K562 (cell line): Measurements from ENCODE around the gene DHX40. TPM values are rescaled to one million over a fixed set of nuclear protein-coding genes. Genes with fewer than 3 reads are reported as not detected.

Experiments used
- ATAC-seq: fragments of 200-7000 bp; cut with Tn5 transposase; 3 replicates; pipeline ENCODE4 v1.9.1; 2020; ENCODE audit warnings: moderate library complexity
- BruUV-seq: library from RNA; stranded (reverse); fragments of 400-500 nt; replicated peaks from 2 replicates; lab custom pipeline; 2021; lab: Mats Ljungman, UMichigan
- CTCF ChIA-PET: fragments of 300-600 bp; formaldehyde crosslinking; extraction: SDS; loops from one replicate; lab custom pipeline; 2021; ENCODE audit warnings: low intra/inter-chr PET ratio; lab: Yijun Ruan, JAX
- POLR2A ChIA-PET: fragments of 300-600, 350-650 bp; sonication (Branson Sonifier 250); formaldehyde crosslinking; extraction: SDS; loops from one replicate; lab custom pipeline; 2021; ENCODE audit warnings: antibody characterized with exemption, inconsistent platforms; lab: Yijun Ruan, JAX
- DNase-seq, 4 experiments: peaks; one replicate each; pipeline versions ENCODE4 v3.0.0 to v3.0.0-alpha.2; 2011 to 2018; ENCODE audit warnings: low spot score in 3 of 4, mixed read lengths in 3 of 4; ENCODE audit errors: extremely low read depth in 1 of 4
- FAIRE-seq: peaks from 2 replicates; lab custom pipeline; 2011; peaks lifted over from hg19 to GRCh38; lab: Jason Lieb, UNC
- H2AFZ ChIP-seq: 2 replicates; pipeline ENCODE4 v1.6.0; 2011; ENCODE audit warnings: low read depth, low read length, control low read depth, inconsistent platforms
- H3K27ac ChIP-seq: fragments of 200-600 bp; 3 replicates; pipeline ENCODE4 v1.8.0; 2011; ENCODE audit warnings: low read depth, mild to moderate bottlenecking, control low read depth, inconsistent platforms, low read length, moderate library complexity, mixed read lengths; ENCODE audit errors: extremely low read depth
- H3K27me3 ChIP-seq, 2 experiments: fragments of 300-600 bp in 1 of 2; 2 replicates in 1 of 2; 3 replicates in 1 of 2; pipeline versions ENCODE4 v1.6.0 to v1.8.0; 2011; ENCODE audit warnings: inconsistent platforms in 2 of 2, low read length in 2 of 2, mild to moderate bottlenecking in 1 of 2, mixed read lengths in 1 of 2, moderate library complexity in 1 of 2; ENCODE audit not compliant: control insufficient read depth in 2 of 2, insufficient read depth in 2 of 2
- H3K36me3 ChIP-seq: fragments of 300-600 bp; 3 replicates; pipeline ENCODE4 v1.8.0; 2011; ENCODE audit warnings: mild to moderate bottlenecking, low read length, inconsistent platforms; ENCODE audit not compliant: control insufficient read depth, insufficient read depth
- H3K4me1 ChIP-seq, 2 experiments: fragments of 200-600 bp in 1 of 2; replicated peaks in 1 of 2; 2 replicates in 1 of 2; 3 replicates in 1 of 2; pipeline versions ENCODE4 v1.5.1 to v1.8.0; 2011; ENCODE audit warnings: inconsistent platforms in 2 of 2, low read length in 2 of 2, mild to moderate bottlenecking in 1 of 2, mixed read lengths in 1 of 2, moderate library complexity in 1 of 2; ENCODE audit not compliant: control insufficient read depth in 2 of 2, insufficient read depth in 2 of 2
- H3K4me2 ChIP-seq: 2 replicates; pipeline ENCODE4 v1.6.1; 2011; ENCODE audit warnings: low read length, control low read depth, inconsistent platforms, mixed read lengths; ENCODE audit not compliant: insufficient read depth
- H3K4me3 ChIP-seq: fragments of 200-600 bp; sonication (generic), shearing (Covaris generic); 2 replicates; pipeline ENCODE4 v1.5.1; 2016; ENCODE audit warnings: control low read depth, inconsistent platforms
- H3K79me2 ChIP-seq: fragments of 200-600 bp; 3 replicates; pipeline ENCODE4 v1.8.0; 2011; ENCODE audit warnings: low read length, inconsistent platforms; ENCODE audit not compliant: control insufficient read depth, insufficient read depth
- H3K9ac ChIP-seq, 2 experiments: 2 replicates each; pipeline versions ENCODE4 v1.6.0 to v1.6.1; 2011; ENCODE audit warnings: low read depth in 2 of 2, low read length in 2 of 2, control low read depth in 1 of 2, inconsistent platforms in 1 of 2, mild to moderate bottlenecking in 1 of 2, mixed read lengths in 1 of 2; ENCODE audit not compliant: insufficient read depth in 1 of 2
- H3K9me1 ChIP-seq: one replicate; pipeline ENCODE4 v1.6.0; 2011; ENCODE audit warnings: inconsistent platforms, mild to moderate bottlenecking, low read length, moderate library complexity; ENCODE audit not compliant: control insufficient read depth, insufficient read depth
- H3K9me3 ChIP-seq: replicated peaks from 2 replicates; pipeline ENCODE4 v1.5.1; 2011; ENCODE audit warnings: low read depth, low read length, inconsistent platforms; ENCODE audit not compliant: control insufficient read depth, insufficient read depth
- H4K20me1 ChIP-seq: replicated peaks from 2 replicates; pipeline ENCODE4 v1.6.1; 2011; ENCODE audit warnings: low read length, inconsistent platforms, mixed read lengths; ENCODE audit not compliant: control insufficient read depth, insufficient read depth
- CBFA2T3 ChIP-seq: fragments of 450-650 bp; IDR thresholded peaks from 2 replicates; pipeline ENCODE4 v1.6.1; 2017
- CEBPB ChIP-seq: fragments of 450-650 bp; IDR thresholded peaks from 2 replicates; pipeline ENCODE4 v1.6.1; 2016; ENCODE audit warnings: missing genetic modification characterization, missing compliant biosample characterization
- MEIS2 ChIP-seq: fragments of 450-650 bp; IDR thresholded peaks from 2 replicates; pipeline ENCODE4 v1.6.1; 2014; ENCODE audit warnings: mild to moderate bottlenecking; ENCODE audit not compliant: partially characterized antibody
- PKNOX1 ChIP-seq: fragments of 450-650 bp; IDR thresholded peaks from 2 replicates; pipeline ENCODE4 v1.6.1; 2016
- SLC30A9 ChIP-seq: fragments of 250-450 bp; sonication (Bioruptor Pico); IDR thresholded peaks from 2 replicates; pipeline ENCODE4 v1.8.0; 2022; ENCODE audit warnings: mild to moderate bottlenecking, moderate library complexity
- TEAD1 ChIP-seq, 2 experiments: fragments of 450-650 bp in 1 of 2; sonication (generic) in 1 of 2; formaldehyde crosslinking; IDR thresholded peaks; 2 replicates each; pipeline versions ENCODE4 v1.4.0 to v1.8.0; 2020 to 2022; ENCODE audit warnings: mild to moderate bottlenecking in 2 of 2, missing genetic modification reagents in 1 of 2
- U2AF1 ChIP-seq: fragments of 200-400 bp; formaldehyde crosslinking; optimal IDR thresholded peaks from 2 replicates; pipeline ENCODE3; 2017; ENCODE audit warnings: mild to moderate bottlenecking, low read depth, low read length, moderate library complexity
- ZNF197 ChIP-seq: fragments of 200-800 bp; sonication (Bioruptor generic); IDR thresholded peaks from 2 replicates; pipeline ENCODE4 v1.6.1; 2016; ENCODE audit warnings: low read depth, missing genetic modification characterization, missing compliant biosample characterization
- ZNF24 ChIP-seq: fragments of 450-650 bp; IDR thresholded peaks from 2 replicates; pipeline ENCODE4 v1.6.1; 2016
- WGBS: fragments of 100-300 bp; shearing (Covaris generic); methylation state at CpG from one replicate; pipeline ENCODE4 v1.1.6; 2016; ENCODE audit warnings: low coverage, mixed read lengths; ENCODE audit not compliant: insufficient coverage; ENCODE audit errors: missing lambda C conversion rate; 5-methylcytosine and 5-hydroxymethylcytosine counted together
- in situ Hi-C: fragments of 300-500 bp; cut with MboI; formaldehyde crosslinking; loops from 4 replicates; pipeline ENCODE4 v1.15.0; 2018; ENCODE audit warnings: inconsistent platforms, mixed read lengths
- intact Hi-C: fragments of 100-400 bp; cut with micrococcal nuclease; formaldehyde crosslinking; loops from 2 replicates; pipeline ENCODE4 v1.14.2; 2022
- polyA plus RNA-seq, 8 experiments: library from polyadenylated mRNA; depleted of rRNA in 4 of 8; stranded (reverse) in 5 of 8; unstranded in 3 of 8; fragments of >200 nt; fragmentation: Nextera tagmentation in 2 of 8; fragmentation: Illumina TruSeq in 1 of 8; extraction: Ambion mirVana in 2 of 8; extraction: Trizol in 1 of 8; gene quantifications; 2 replicates each; pipeline versions ENCODE4 v1.2.1 to v1.2.3, GENCODE V29; 2011 to 2014; ENCODE audit warnings: inconsistent platforms in 1 of 8, missing spikeins in 1 of 8
- total RNA-seq, 7 experiments: library from RNA; depleted of rRNA in 6 of 7; stranded (reverse); fragments of >200 nt in 6 of 7; fragmentation: Illumina TruSeq in 2 of 7; extraction: Trizol in 2 of 7; gene quantifications; 2 replicates each; pipeline versions ENCODE4 v1.2.1 to v1.2.3, GENCODE V29; 2011 to 2021; ENCODE audit warnings: low replicate concordance in 1 of 7
- TF ChIP-seq, protein P1 (sequence below), 2 experiments: fragments of 450-650 bp; formaldehyde crosslinking in 1 of 2; IDR thresholded peaks; 2 replicates each; pipeline versions ENCODE4 v1.4.0 to v1.6.1; 2014 to 2020; ENCODE audit warnings: mild to moderate bottlenecking in 2 of 2, borderline replicate concordance in 1 of 2, low read depth in 1 of 2

Gene DHX40
- total and polyA plus RNA-seq, 9 of the 15 experiments (the other 6 are each of a cell fraction or from before 2014, with no cell fraction given), result 7.2 to 38.6 (median 18.7) TPM

DNA sequence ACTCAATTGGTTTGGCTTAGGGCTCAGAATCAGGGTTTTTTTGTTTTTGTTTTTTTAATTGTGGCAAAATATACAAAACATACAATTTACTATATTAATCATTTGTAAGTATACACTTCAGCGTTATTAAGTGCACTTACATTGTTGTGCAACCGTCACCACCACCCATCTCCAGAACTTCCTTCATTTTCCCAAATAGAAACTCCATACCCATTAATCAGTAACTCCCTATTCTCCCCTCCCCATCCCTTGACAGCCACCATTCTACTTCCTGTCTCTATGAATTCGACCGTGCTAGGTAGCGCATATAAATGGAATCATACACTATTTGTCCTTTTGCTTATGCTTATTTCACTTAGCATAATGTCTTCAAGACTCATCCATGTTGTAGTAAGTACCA lies 45.2 kb upstream of the DHX40 start:
- H3K9me1 ChIP-seq, result no peaks in the 10 kb centered on the region
- DNase-seq, result no peak
- 0 out of 2 replicates have a peak overlapping the region, but pooled peaks have one; percentile 17 for H2AFZ ChIP-seq
- no peak overlapping the region for H3K4me3 ChIP-seq
- FAIRE-seq, result no peak
- TF ChIP-seq MEIS2 (peak; percentile 17), SLC30A9 (CRISPR knock-in tag) (no peak), PKNOX1 (peak; percentile 54; the same call in 1 of the 2 replicates), TEAD1 (CRISPR knock-in tag; IDR thresholded peaks at IDR 0.05) (no peak), CEBPB (tag) (peak; percentile 42; the same call in 1 of the 2 replicates), CBFA2T3 (no peak), ZNF197 (CRISPR knock-in tag) (no peak), U2AF1 (no peak), ZNF24 (no peak)
- TF ChIP-seq, protein P1, sequence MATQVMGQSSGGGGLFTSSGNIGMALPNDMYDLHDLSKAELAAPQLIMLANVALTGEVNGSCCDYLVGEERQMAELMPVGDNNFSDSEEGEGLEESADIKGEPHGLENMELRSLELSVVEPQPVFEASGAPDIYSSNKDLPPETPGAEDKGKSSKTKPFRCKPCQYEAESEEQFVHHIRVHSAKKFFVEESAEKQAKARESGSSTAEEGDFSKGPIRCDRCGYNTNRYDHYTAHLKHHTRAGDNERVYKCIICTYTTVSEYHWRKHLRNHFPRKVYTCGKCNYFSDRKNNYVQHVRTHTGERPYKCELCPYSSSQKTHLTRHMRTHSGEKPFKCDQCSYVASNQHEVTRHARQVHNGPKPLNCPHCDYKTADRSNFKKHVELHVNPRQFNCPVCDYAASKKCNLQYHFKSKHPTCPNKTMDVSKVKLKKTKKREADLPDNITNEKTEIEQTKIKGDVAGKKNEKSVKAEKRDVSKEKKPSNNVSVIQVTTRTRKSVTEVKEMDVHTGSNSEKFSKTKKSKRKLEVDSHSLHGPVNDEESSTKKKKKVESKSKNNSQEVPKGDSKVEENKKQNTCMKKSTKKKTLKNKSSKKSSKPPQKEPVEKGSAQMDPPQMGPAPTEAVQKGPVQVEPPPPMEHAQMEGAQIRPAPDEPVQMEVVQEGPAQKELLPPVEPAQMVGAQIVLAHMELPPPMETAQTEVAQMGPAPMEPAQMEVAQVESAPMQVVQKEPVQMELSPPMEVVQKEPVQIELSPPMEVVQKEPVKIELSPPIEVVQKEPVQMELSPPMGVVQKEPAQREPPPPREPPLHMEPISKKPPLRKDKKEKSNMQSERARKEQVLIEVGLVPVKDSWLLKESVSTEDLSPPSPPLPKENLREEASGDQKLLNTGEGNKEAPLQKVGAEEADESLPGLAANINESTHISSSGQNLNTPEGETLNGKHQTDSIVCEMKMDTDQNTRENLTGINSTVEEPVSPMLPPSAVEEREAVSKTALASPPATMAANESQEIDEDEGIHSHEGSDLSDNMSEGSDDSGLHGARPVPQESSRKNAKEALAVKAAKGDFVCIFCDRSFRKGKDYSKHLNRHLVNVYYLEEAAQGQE (IDR thresholded peaks at IDR 0.05; ENCODE audit: borderline replicate concordance), result no peak
- TF ChIP-seq, protein P1 (CRISPR knock-in tag; IDR thresholded peaks at IDR 0.05; ENCODE audit: low read depth), result no peak
- TF ChIP-seq, all 486 proteins: peak for 3
- no peak overlapping the region for H3K4me2 ChIP-seq
- no peak overlapping the region for H3K27ac ChIP-seq
- CTCF ChIA-PET, result interaction anchor here (0.8 kb wide), 1 partner anchor 208 kb away, joined by 10 read pairs; no protein-coding TSS in a partner anchor
- H3K27me3 ChIP-seq, result peaks cover 0 to 4% of the 10 kb centered on the region in 2 experiments; a peak in 1 of 5 replicates
- intact Hi-C loops, result loop anchor here (5.0 to 10.0 kb wide), 2 partner anchors 102 to 225 kb away; no protein-coding TSS in a partner anchor
- 6% methylated on average over 5 of the region's 5 CpGs for WGBS
- H3K36me3 ChIP-seq, result no peaks in the 10 kb centered on the region
- no TSS peak for BruUV-seq
- POLR2A ChIA-PET, result interaction anchor here (2.0 kb wide), 1 partner anchor 99 kb away, joined by 5 read pairs; the partner anchor contains the start of gene CLTC
- in situ Hi-C loops, result no loop called here
- peaks cover 0 to 7% of the 10 kb centered on the region in 2 experiments; a peak in 2 of 5 replicates for H3K4me1 ChIP-seq
- ATAC-seq, result no peak
- H3K79me2 ChIP-seq, result no peaks in the 10 kb centered on the region
- H4K20me1 ChIP-seq, result no peaks in the 10 kb centered on the region
- no peaks in the 10 kb centered on the region for H3K9me3 ChIP-seq
- H3K9ac ChIP-seq, result no peak overlapping the region
